Esophagus muscularis mucosa (tissue), 4 donors: ENCODE results near the gene RDH11.

Experiments
- EP300 ChIP-seq: sonication (generic); formaldehyde crosslinking; IDR thresholded peaks from one replicate; pipeline ENCODE4 v1.6.1; 2017; ENCODE audit warnings: antibody characterized with exemption
- POLR2A ChIP-seq: fragments of 450-650 bp; IDR thresholded peaks from one replicate; pipeline ENCODE4 v1.6.1; 2017; ENCODE audit warnings: antibody characterized with exemption, moderate library complexity, mild to moderate bottlenecking, low read depth
- TF ChIP-seq, protein P1 (sequence below), 3 experiments: fragments of 200-600 bp in 2 of 3; fragments of 450-650 bp in 1 of 3; sonication (generic) in 2 of 3; IDR thresholded peaks; one replicate each; pipeline ENCODE4 v1.5.1; 2017 to 2019; ENCODE audit warnings: antibody characterized with exemption in 3 of 3, mild to moderate bottlenecking in 2 of 3, moderate library complexity in 1 of 3

DNA sequence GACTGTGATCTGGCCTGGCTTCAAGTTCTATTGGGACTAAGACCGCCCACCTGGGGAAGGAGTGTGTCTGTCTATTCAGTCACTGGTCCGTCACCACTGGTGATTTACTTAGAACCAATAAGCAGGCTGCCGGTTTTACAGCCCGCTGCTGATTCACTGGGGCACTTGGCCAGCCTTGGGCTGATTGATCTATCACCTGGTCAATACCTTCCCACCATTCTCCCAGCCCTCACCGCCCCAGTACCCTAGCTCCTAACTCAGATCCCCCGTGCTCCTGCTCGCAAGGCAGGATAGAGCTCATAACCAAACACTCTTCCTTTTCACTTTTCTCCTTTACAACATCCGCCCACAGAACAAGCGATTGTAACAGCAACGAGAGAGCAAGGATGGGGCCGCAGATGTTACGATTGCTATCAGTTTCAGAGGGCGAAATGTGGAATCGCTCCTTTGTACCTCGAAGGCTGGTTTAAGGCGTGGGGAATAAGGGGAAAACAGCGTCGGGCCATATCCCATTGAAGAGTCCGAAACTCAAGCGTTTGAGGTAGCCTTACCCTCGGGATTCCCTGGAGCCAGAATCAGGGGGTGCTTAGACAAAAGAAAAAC, 672 bp downstream of the RDH11 start:
- TF ChIP-seq, protein P1, sequence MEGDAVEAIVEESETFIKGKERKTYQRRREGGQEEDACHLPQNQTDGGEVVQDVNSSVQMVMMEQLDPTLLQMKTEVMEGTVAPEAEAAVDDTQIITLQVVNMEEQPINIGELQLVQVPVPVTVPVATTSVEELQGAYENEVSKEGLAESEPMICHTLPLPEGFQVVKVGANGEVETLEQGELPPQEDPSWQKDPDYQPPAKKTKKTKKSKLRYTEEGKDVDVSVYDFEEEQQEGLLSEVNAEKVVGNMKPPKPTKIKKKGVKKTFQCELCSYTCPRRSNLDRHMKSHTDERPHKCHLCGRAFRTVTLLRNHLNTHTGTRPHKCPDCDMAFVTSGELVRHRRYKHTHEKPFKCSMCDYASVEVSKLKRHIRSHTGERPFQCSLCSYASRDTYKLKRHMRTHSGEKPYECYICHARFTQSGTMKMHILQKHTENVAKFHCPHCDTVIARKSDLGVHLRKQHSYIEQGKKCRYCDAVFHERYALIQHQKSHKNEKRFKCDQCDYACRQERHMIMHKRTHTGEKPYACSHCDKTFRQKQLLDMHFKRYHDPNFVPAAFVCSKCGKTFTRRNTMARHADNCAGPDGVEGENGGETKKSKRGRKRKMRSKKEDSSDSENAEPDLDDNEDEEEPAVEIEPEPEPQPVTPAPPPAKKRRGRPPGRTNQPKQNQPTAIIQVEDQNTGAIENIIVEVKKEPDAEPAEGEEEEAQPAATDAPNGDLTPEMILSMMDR (IDR thresholded peaks at IDR 0.05): no peak
- no peak for TF ChIP-seq EP300
- no peak for TF ChIP-seq POLR2A
